Neural progenitor cell (in vitro differentiated cells): ENCODE measurements around the gene PHF12. TPM values are rescaled to one million over a fixed set of nuclear protein-coding genes. Genes with fewer than 3 reads are reported as not detected.

Source experiments
- DNase-seq: peaks from one replicate; pipeline ENCODE4 v3.0.0-alpha.2; 2016; ENCODE audit warnings: low spot score
- H2AFZ ChIP-seq: fragments of 200-600 bp; sonication (generic); replicated peaks from 2 replicates; pipeline ENCODE4 v1.6.1; 2016; ENCODE audit warnings: antibody characterized with exemption
- H3F3A ChIP-seq: fragments of 200-600 bp; sonication (generic); 2 replicates; pipeline ENCODE4 v1.6.1; 2016; ENCODE audit warnings: antibody characterized with exemption, low read depth
- H3K27ac ChIP-seq: fragments of 200-600 bp; sonication (generic); 2 replicates; pipeline ENCODE4 v1.5.1; 2016; ENCODE audit warnings: mild to moderate bottlenecking
- H3K27me3 ChIP-seq: fragments of 200-600 bp; sonication (generic); 2 replicates; pipeline ENCODE4 v1.6.1; 2016; ENCODE audit warnings: mild to moderate bottlenecking, moderate library complexity
- H3K36me3 ChIP-seq: fragments of 200-600 bp; sonication (generic); 2 replicates; pipeline ENCODE4 v1.5.1; 2016
- H3K4me1 ChIP-seq: fragments of 200-600 bp; sonication (generic); 2 replicates; pipeline ENCODE4 v1.6.1; 2016; ENCODE audit warnings: mixed run types
- H3K4me2 ChIP-seq: fragments of 200-600 bp; sonication (generic); 2 replicates; pipeline ENCODE4 v1.6.1; 2016
- H3K4me3 ChIP-seq: fragments of 200-600 bp; sonication (generic); 2 replicates; pipeline ENCODE4 v1.5.1; 2016
- H3K79me2 ChIP-seq: fragments of 200-600 bp; sonication (generic); 2 replicates; pipeline ENCODE4 v1.6.1; 2016; ENCODE audit warnings: low read depth
- H3K9ac ChIP-seq: fragments of 200-600 bp; sonication (generic); 2 replicates; pipeline ENCODE4 v1.6.1; 2016
- H3K9me3 ChIP-seq: fragments of 200-600 bp; sonication (generic); 2 replicates; pipeline ENCODE4 v1.5.1; 2016; ENCODE audit warnings: low read depth
- H4K20me1 ChIP-seq: fragments of 200-600 bp; sonication (generic); 2 replicates; pipeline ENCODE4 v1.6.1; 2016; ENCODE audit warnings: low read depth
- H3K27ac Mint-ChIP-seq: 3 replicates; pipeline ENCODE4 v1.8.0; 2021; ENCODE audit warnings: mixed read lengths
- H3K27me3 Mint-ChIP-seq: 2 replicates; pipeline ENCODE4 v1.8.0; 2022; ENCODE audit warnings: low read depth, mild to moderate bottlenecking, inconsistent platforms, moderate library complexity, mixed read lengths; ENCODE audit not compliant: insufficient read depth
- H3K36me3 Mint-ChIP-seq: 3 replicates; pipeline ENCODE4 v1.8.0; 2021; ENCODE audit warnings: mixed read lengths
- H3K4me1 Mint-ChIP-seq: 3 replicates; pipeline ENCODE4 v1.8.0; 2021; ENCODE audit warnings: mixed read lengths
- H3K4me3 Mint-ChIP-seq: 3 replicates; pipeline ENCODE4 v1.8.0; 2021; ENCODE audit warnings: mild to moderate bottlenecking, moderate library complexity, mixed read lengths
- H3K9me3 Mint-ChIP-seq: 3 replicates; pipeline ENCODE4 v1.8.0; 2020; ENCODE audit warnings: mixed read lengths
- CTCF ChIP-seq: fragments of 200-600 bp; sonication (generic); IDR thresholded peaks from 2 replicates; pipeline ENCODE4 v1.5.1; 2017; ENCODE audit warnings: antibody characterized with exemption, mild to moderate bottlenecking
- EZH2 ChIP-seq: fragments of 200-600 bp; sonication (generic); IDR thresholded peaks from 2 replicates; pipeline ENCODE4 v1.6.1; 2017; ENCODE audit warnings: antibody characterized with exemption, mild to moderate bottlenecking, moderate library complexity
- EZH2phosphoT487 ChIP-seq: fragments of 200-600 bp; sonication (generic); IDR thresholded peaks from 2 replicates; pipeline ENCODE4 v1.6.1; 2017; ENCODE audit warnings: antibody characterized with exemption
- total RNA-seq: library from RNA; depleted of rRNA; stranded (reverse); fragments of >200 nt; gene quantifications from 2 replicates; pipeline ENCODE4 v1.2.3, GENCODE V29; 2015; ENCODE audit warnings: low replicate concordance

The PHF12 gene
- total RNA-seq, 1 donor from 2014 or later: 49.1 TPM

GRCh38 chr17:28899212-28899815 is 52.0 kb downstream of the PHF12 start:
- peaks cover 3% of the 10 kb centered on the region for H3K27me3 Mint-ChIP-seq
- peak overlapping the region; percentile 74 for H3K4me3 Mint-ChIP-seq
- H3K27me3 ChIP-seq: no peaks in the 10 kb centered on the region
- peaks cover 18% of the 10 kb centered on the region for H3K36me3 Mint-ChIP-seq
- no peak overlapping the region for H3K4me2 ChIP-seq
- no peaks in the 10 kb centered on the region for H3K9me3 ChIP-seq
- peaks cover 65% of the 10 kb centered on the region for H3F3A ChIP-seq
- H3K79me2 ChIP-seq: peaks cover 40% of the 10 kb centered on the region
- no peak overlapping the region for H2AFZ ChIP-seq
- peaks cover 42% of the 10 kb centered on the region for H3K4me1 Mint-ChIP-seq
- peaks cover 13% of the 10 kb centered on the region for H3K4me1 ChIP-seq
- H3K9ac ChIP-seq: no peak overlapping the region
- no peak overlapping the region for H3K4me3 ChIP-seq
- TF ChIP-seq CTCF (no peak), EZH2phosphoT487 (no peak), EZH2 (no peak)
- H3K27ac ChIP-seq: no peak overlapping the region
- no peak for DNase-seq
- peak overlapping the region; percentile 62 for H3K27ac Mint-ChIP-seq
- H3K36me3 ChIP-seq: no peaks in the 10 kb centered on the region
- H4K20me1 ChIP-seq: peaks cover 29% of the 10 kb centered on the region
- H3K9me3 Mint-ChIP-seq: no peaks in the 10 kb centered on the region

GRCh38 chr17:28898527-28898955 is 52.8 kb downstream of the PHF12 start:
- H3K4me1 ChIP-seq: peaks cover 13% of the 10 kb centered on the region
- no peak overlapping the region for H3K4me2 ChIP-seq
- H3K36me3 ChIP-seq: no peaks in the 10 kb centered on the region
- H3K27ac ChIP-seq: no peak overlapping the region
- H3K9me3 Mint-ChIP-seq: peaks cover 3% of the 10 kb centered on the region
- no peak overlapping the region for H3K9ac ChIP-seq
- no peaks in the 10 kb centered on the region for H3K27me3 ChIP-seq
- H3K79me2 ChIP-seq: peaks cover 48% of the 10 kb centered on the region
- peaks cover 47% of the 10 kb centered on the region for H3K4me1 Mint-ChIP-seq
- no peak for DNase-seq
- H3K4me3 ChIP-seq: no peak overlapping the region
- peak overlapping the region; percentile 96 for H3K4me3 Mint-ChIP-seq
- H2AFZ ChIP-seq: no peak overlapping the region
- H3F3A ChIP-seq: peaks cover 57% of the 10 kb centered on the region
- H4K20me1 ChIP-seq: peaks cover 35% of the 10 kb centered on the region
- no peaks in the 10 kb centered on the region for H3K9me3 ChIP-seq
- TF ChIP-seq EZH2: no peak
- H3K27me3 Mint-ChIP-seq: no peaks in the 10 kb centered on the region
- H3K36me3 Mint-ChIP-seq: peaks cover 18% of the 10 kb centered on the region
- no peak overlapping the region for H3K27ac Mint-ChIP-seq

GRCh38 chr17:28897769-28898526 is 53.4 kb downstream of the PHF12 start:
- H3K4me1 ChIP-seq: peaks cover 13% of the 10 kb centered on the region
- no peak overlapping the region for H3K9ac ChIP-seq
- H3K4me2 ChIP-seq: peak overlapping the region; percentile 96
- peaks cover 41% of the 10 kb centered on the region for H4K20me1 ChIP-seq
- H3K4me1 Mint-ChIP-seq: peaks cover 48% of the 10 kb centered on the region
- H3K79me2 ChIP-seq: peaks cover 54% of the 10 kb centered on the region
- no peaks in the 10 kb centered on the region for H3K9me3 ChIP-seq
- H3K36me3 ChIP-seq: no peaks in the 10 kb centered on the region
- H3K9me3 Mint-ChIP-seq: peaks cover 3% of the 10 kb centered on the region
- no peak overlapping the region for H3K27ac ChIP-seq
- H3K27me3 ChIP-seq: no peaks in the 10 kb centered on the region
- H3K36me3 Mint-ChIP-seq: peaks cover 19% of the 10 kb centered on the region
- peak overlapping the region; percentile 96 for H3K4me3 Mint-ChIP-seq
- no peak for DNase-seq
- no peaks in the 10 kb centered on the region for H3K27me3 Mint-ChIP-seq
- H3K4me3 ChIP-seq: peak overlapping the region; percentile 96
- peak overlapping the region; percentile 75 for H2AFZ ChIP-seq
- TF ChIP-seq EZH2phosphoT487 (no peak), CTCF (no peak), EZH2 (no peak)
- H3K27ac Mint-ChIP-seq: peak overlapping the region; percentile 94
- peaks cover 52% of the 10 kb centered on the region for H3F3A ChIP-seq
